Rectal smooth muscle tissue (tissue), 1 donor: ENCODE data around the gene DHRS7.

ENCODE experiments used
- H3K27ac ChIP-seq: one replicate; pipeline ENCODE4 v1.7.0; 2013; ENCODE audit warnings: low read depth, low read length, inconsistent platforms
- H3K27me3 ChIP-seq: one replicate; pipeline ENCODE4 v1.7.0; 2013; ENCODE audit warnings: low read length; ENCODE audit not compliant: control insufficient read depth, insufficient read depth
- H3K36me3 ChIP-seq: one replicate; pipeline ENCODE4 v1.7.0; 2013; ENCODE audit warnings: low read length; ENCODE audit not compliant: control insufficient read depth, insufficient read depth
- H3K4me1 ChIP-seq: one replicate; pipeline ENCODE4 v1.7.0; 2013; ENCODE audit warnings: low read length; ENCODE audit not compliant: control insufficient read depth, insufficient read depth
- H3K4me3 ChIP-seq: one replicate; pipeline ENCODE4 v1.7.0; 2013; ENCODE audit warnings: low read length
- H3K9ac ChIP-seq: one replicate; pipeline ENCODE4 v1.7.0; 2013; ENCODE audit warnings: low read length

Gene DHRS7

GRCh38 chr14:60179431-60179869 lies 14.3 kb upstream of the DHRS7 start:
- Histone ChIP-seq H3K36me3 (no peaks in the 10 kb centered on the region), H3K9ac (no peak overlapping the region), H3K4me3 (no peak overlapping the region), H3K27me3 (no peaks in the 10 kb centered on the region), H3K4me1 (peaks cover 13% of the 10 kb centered on the region), H3K27ac (peak overlapping the region; percentile 54)

- Histone ChIP-seq H3K9ac (no peak overlapping the region), H3K4me1 (peaks cover 12% of the 10 kb centered on the region), H3K27ac (no peak overlapping the region), H3K4me3 (no peak overlapping the region), H3K36me3 (no peaks in the 10 kb centered on the region), H3K27me3 (no peaks in the 10 kb centered on the region)
Measured at GRCh38 chr14:60178820-60179219, 13.6 kb upstream of the DHRS7 start.

GRCh38 chr14:60178164-60178563 lies 13.0 kb upstream of the DHRS7 start:
- Histone ChIP-seq H3K36me3 (no peaks in the 10 kb centered on the region), H3K9ac (no peak overlapping the region), H3K27ac (no peak overlapping the region), H3K4me3 (no peak overlapping the region), H3K27me3 (no peaks in the 10 kb centered on the region), H3K4me1 (peaks cover 9% of the 10 kb centered on the region)

- no peak overlapping the region for H3K27ac ChIP-seq
- no peaks in the 10 kb centered on the region for H3K27me3 ChIP-seq
- no peak overlapping the region for H3K4me3 ChIP-seq
- H3K36me3 ChIP-seq: no peaks in the 10 kb centered on the region
- no peak overlapping the region for H3K9ac ChIP-seq
- H3K4me1 ChIP-seq: peaks cover 9% of the 10 kb centered on the region
Measured at GRCh38 chr14:60175255-60175902, 10.2 kb upstream of the DHRS7 start.

- Histone ChIP-seq H3K27ac (no peak overlapping the region), H3K27me3 (no peaks in the 10 kb centered on the region), H3K4me3 (no peak overlapping the region), H3K9ac (no peak overlapping the region), H3K36me3 (no peaks in the 10 kb centered on the region), H3K4me1 (peaks cover 4% of the 10 kb centered on the region)
Measured at GRCh38 chr14:60174352-60175254, 9.4 kb upstream of the DHRS7 start.

- Histone ChIP-seq H3K4me1 (no peaks in the 10 kb centered on the region), H3K9ac (no peak overlapping the region), H3K4me3 (no peak overlapping the region), H3K36me3 (no peaks in the 10 kb centered on the region), H3K27ac (no peak overlapping the region), H3K27me3 (no peaks in the 10 kb centered on the region)
Measured at GRCh38 chr14:60171690-60172089, 6.5 kb upstream of the DHRS7 start.

- Histone ChIP-seq H3K4me1 (peaks cover 5% of the 10 kb centered on the region), H3K27ac (no peak overlapping the region), H3K36me3 (no peaks in the 10 kb centered on the region), H3K4me3 (no peak overlapping the region), H3K27me3 (no peaks in the 10 kb centered on the region), H3K9ac (no peak overlapping the region)
Measured at GRCh38 chr14:60170948-60171347, 5.8 kb upstream of the DHRS7 start.

GRCh38 chr14:60169722-60170121 lies 4.5 kb upstream of the DHRS7 start:
- no peaks in the 10 kb centered on the region for H3K36me3 ChIP-seq
- peaks cover 10% of the 10 kb centered on the region for H3K4me1 ChIP-seq
- H3K4me3 ChIP-seq: no peak overlapping the region
- no peak overlapping the region for H3K9ac ChIP-seq
- no peak overlapping the region for H3K27ac ChIP-seq
- no peaks in the 10 kb centered on the region for H3K27me3 ChIP-seq

- H3K9ac ChIP-seq: no peak overlapping the region
- no peaks in the 10 kb centered on the region for H3K27me3 ChIP-seq
- H3K4me3 ChIP-seq: peak overlapping the region; percentile 96
- peaks cover 10% of the 10 kb centered on the region for H3K4me1 ChIP-seq
- H3K36me3 ChIP-seq: no peaks in the 10 kb centered on the region
- H3K27ac ChIP-seq: peak overlapping the region; percentile 69
Measured at GRCh38 chr14:60166142-60166541, 944 bp upstream of the DHRS7 start.

- Histone ChIP-seq H3K36me3 (no peaks in the 10 kb centered on the region), H3K27me3 (no peaks in the 10 kb centered on the region), H3K27ac (peak overlapping the region; percentile 69), H3K4me3 (peak overlapping the region; percentile 96), H3K4me1 (peaks cover 10% of the 10 kb centered on the region), H3K9ac (no peak overlapping the region)
Measured at GRCh38 chr14:60165547-60165876, 314 bp upstream of the DHRS7 start.

GRCh38 chr14:60164404-60164711 lies 840 bp downstream of the DHRS7 start:
- H3K36me3 ChIP-seq: no peaks in the 10 kb centered on the region
- no peaks in the 10 kb centered on the region for H3K27me3 ChIP-seq
- peak overlapping the region; percentile 96 for H3K4me3 ChIP-seq
- H3K4me1 ChIP-seq: peaks cover 10% of the 10 kb centered on the region
- H3K9ac ChIP-seq: peak overlapping the region; percentile 46
- peak overlapping the region; percentile 69 for H3K27ac ChIP-seq

- no peak overlapping the region for H3K9ac ChIP-seq
Measured at GRCh38 chr14:60163693-60164092, 1.5 kb downstream of the DHRS7 start.

More at GRCh38 chr14:60163693-60164092, 1.5 kb downstream of the DHRS7 start:
- Histone ChIP-seq H3K4me3 (no peak overlapping the region), H3K27me3 (no peaks in the 10 kb centered on the region), H3K4me1 (peaks cover 10% of the 10 kb centered on the region), H3K36me3 (no peaks in the 10 kb centered on the region), H3K27ac (no peak overlapping the region)
